GM21515 (cell line): ENCODE results near the gene RETREG1.

Experiments
- ATAC-seq: cut with Tn5 transposase; IDR thresholded peaks from one replicate; pipeline ENCODE4 v1.9.1; 2021; ENCODE audit not compliant: unreplicated experiment

RETREG1 gene

DNA sequence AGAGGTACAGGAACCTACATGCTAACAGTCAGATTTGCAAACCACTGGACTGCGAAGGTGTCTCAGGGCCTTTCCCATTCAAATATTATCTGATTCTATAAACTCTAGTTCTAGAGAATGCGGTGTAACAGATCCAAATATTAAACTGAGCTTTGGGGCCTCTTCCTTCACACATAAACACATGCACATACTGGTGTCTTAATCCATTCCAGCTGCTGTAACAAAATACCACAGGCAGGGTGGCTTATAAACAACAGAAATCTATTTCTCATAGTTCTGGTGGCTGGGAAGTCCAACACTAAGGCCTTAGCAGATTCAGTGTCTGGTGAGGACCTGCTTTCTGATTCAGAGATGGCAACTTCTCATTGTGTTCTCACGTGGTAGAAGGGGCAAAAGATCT is 30.2 kb downstream of the RETREG1 start:
- ATAC-seq = no peak

DNA sequence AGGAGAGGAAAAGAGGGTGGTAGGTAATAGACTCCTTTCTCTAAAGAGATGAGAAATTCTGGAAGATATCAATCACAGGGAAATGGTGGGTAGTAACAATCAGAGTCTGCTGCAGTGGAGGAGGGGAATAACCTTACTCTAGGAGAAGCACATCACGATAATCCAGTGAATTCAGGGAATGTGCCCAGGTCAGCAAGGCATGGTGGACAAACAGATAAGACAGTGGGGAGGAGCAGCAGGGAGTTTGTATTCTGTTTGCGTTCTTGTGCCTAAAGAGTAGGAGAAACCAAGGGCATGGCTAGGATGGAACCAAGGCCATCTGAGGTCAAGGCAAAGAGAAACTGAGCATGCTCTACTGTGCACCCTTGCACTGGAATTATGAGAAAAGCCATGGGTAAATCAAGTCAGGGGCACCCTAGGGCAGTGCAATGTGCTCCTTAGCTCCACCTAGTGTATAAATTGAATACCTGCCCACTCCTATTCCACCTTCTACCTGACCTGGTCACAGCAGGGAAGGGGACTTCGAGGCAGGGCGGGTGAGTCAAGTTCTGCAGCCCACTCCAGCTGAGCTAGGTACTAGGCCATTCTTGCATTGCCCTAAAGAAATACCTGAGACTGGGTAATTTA is 31.6 kb downstream of the RETREG1 start:
- no peak for ATAC-seq

DNA sequence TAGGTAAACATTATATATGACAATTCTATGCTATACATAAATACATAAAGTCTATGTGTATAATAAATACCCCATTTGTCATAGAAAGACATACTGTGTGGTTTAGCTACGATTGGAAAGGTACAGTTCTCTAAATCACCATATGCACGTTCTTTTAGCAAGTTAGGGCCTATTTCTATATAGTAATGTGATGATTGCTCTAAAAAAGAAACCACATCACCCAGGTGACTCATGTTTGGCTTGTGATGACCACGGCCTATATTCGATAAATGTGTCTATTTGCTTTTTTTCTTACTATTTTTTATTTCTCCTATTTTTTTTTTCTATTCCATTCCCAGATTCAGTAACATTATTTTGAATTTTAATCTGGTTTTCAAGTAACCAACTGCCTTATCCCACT is 34.7 kb downstream of the RETREG1 start:
- ATAC-seq = no peak

DNA sequence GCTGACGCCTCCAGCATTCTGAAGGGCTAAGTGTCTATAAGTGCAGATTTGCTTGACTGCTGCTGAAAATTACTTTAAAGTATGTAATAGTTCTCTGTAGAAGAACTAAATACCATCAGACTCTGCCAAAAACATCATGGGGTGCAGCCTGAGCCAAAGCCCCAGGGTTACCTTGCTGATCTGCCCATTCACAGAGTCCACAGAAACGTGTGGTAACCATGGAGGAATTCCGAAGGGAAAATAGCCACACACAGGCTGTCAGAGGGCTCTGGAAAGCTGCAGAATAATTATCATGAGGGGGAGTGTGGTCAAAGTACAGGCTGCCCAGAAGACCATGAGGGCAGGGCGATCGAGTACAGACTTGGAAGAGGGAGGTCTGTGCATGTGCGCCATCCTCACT is 36.4 kb downstream of the RETREG1 start:
- no peak for ATAC-seq

DNA sequence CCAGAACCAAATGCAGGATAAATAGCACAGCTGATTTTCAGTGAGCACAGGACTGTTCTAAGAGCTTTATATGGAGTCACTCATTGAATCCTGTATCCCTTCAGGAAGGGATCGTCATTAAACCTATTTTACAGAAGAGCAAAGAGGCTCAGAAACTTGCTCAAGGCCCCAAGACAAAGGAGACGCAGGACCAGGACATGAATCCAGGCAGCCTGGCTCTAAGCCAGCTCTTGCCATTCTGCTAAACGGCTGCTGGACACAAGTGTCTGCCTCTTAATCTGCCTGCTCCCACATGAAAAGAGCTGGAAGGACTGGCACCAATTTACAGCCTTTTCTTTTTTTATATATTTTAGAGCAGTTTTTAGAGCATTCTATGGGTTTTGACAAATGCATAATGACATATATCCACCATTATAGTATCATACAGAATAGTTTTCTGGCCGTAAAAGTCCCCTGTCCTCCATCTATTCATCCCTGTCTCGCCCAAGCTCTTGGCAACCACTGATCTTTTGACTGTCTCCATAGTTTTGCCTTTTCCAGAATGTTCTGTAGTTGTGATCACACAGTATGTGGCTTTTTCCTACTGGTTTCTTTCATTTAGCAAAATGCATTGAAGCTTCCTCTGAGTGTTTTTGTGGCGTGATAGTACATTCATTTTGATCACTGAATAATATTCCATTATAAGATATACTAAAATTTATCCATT is 37.5 kb downstream of the RETREG1 start:
- ATAC-seq = no peak

DNA sequence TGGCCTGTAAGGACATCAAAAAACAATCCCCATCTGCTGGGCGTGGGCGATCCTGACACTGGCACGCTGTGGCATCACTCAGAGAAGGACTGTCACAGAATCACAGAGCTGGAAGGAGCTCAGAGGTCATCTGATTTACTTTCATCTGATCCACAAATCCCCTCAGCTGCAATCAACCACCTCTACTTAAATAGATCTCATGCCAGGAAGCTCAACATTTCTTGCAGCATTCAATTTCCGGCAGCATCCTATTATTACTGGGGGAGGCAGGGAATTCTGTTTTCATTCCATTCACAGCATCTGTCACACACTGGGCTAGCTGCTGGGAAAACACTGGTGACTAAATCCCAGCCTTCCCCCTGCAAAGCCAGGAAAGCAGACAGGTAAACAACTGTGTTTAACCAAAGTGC is 38.3 kb downstream of the RETREG1 start:
- no peak for ATAC-seq

DNA sequence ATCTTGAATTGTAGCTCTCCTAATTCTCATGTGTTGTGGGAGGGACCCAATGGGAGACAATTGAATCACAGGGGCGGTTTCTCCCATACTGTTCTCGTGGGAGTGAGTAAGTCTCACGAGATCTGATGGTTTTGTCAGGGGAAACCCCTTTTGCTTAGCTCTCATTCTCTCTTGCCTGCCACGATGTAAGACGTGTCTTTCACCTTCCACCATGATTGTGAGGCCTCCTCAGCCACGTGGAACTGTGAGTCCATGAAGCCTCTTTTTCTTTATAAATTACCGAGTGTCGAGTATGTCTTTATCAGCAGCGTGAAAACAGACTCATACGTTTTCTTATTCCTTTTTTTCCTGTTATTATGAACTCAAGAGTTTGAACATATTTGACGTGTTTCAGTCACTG is 39.1 kb downstream of the RETREG1 start:
- no peak for ATAC-seq

DNA sequence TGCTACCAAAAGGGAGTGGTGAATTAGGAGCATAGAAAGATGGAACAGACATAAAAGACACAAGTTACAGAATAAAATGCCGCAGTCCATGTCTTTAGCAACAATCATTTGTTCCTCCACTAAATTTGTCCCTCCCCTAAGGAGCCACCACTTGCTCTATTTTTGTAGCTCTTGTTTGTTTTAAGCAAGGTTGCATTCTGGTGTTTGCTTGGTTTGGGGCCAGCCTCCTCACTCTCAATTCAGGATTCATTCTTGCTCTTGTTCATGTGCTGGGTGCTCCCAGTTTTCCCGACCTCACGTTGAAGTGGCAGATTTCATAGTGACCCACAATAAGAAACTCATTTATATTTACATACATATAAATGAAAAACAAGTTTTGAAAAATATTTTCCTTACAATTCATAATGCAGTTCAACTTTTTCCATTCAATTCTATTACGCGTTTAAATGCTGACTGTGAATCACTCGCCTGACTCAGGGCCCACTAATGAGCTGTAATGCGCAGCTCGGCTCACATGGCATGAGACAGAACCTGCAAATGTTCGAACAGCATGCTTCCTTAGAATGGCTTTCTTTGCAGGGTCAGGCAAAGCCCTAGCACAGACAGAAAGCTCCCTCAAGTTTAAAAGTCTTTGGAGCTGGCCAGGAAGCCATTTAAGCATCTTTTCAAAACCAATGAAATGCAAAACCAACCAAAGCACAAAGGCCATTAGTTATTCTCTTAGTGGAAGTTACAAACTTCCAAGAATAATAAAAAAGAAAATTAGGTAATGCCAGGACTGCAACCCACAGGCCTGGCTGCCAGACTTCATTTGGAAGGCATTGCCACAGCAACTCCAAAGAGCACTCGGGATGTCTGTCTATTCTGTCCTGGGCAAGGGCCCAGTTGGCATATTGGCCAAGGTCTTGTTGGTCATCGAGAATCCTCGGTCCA is 41.7 kb downstream of the RETREG1 start:
- ATAC-seq = no peak

DNA sequence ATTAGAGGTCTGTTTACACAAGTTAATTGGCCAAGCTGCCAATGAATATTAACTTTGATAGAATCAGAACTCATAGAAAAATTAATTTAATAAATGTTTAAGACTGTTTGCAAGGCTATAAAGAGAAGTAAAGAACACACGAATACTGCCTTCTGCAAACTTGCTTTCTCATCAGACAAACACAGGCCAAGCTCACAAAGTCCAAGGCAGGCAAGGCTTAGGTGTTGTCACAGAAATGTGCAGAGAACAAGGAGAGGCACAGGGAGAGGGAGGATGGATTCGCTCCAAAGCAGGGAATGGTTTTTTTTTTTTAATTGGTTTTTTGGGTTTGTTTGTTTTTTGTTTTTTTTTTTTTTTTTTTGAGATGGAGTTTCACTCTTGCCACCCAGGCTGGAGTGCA is 43.4 kb downstream of the RETREG1 start:
- no peak for ATAC-seq

DNA sequence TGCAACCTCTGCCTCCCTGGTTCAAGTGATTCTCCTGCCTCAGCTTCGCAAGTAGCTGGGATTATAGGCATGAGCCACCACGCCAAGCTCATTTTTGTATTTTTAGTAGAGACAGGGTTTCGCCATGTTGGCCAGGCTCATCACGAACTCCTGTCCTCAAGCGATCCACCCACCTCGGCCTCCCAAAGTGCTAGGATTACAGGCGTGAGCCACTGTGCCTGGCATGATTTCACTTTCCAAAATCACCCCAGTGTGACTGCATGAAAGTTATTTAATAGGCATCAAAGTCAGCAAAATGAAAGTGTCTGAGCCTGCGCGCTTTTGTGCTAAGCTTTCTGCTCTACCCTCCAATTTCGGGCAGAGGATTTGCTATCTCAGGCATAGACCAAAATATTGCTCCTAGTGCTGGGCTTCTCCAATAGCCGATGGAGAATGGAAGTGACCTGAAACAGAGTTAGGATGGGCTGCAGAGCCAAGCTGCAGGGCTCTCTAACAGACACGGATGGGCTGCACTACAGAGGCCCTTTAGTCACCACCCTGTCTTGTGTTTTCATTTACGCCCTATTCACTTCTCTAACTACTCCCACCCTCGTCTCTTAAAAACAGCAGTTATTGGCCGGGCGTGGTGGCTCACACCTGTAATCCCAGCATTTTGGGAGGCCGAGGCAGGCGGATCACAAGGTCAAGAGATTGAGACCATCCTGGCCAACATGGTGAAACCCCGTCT is 44.3 kb downstream of the RETREG1 start:
- ATAC-seq = no peak

DNA sequence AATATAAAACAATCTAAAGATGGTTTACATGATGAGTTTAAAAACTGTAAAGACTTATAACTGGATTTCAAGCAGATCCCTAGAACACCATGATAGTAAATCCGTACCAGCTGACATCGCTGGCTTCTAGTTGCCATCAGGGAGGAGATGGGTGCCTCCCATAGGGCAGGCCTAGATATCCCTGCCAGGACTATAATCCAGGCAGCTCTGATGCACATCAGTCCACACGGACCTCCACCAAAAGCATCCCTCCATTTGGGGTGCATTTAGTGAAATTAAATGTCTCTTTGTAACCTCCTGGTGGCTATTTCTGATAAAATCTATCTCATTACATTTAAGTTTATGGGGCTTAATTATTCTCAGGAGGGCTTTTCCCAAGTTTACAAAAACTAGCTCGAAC is 45.8 kb downstream of the RETREG1 start:
- no peak for ATAC-seq

DNA sequence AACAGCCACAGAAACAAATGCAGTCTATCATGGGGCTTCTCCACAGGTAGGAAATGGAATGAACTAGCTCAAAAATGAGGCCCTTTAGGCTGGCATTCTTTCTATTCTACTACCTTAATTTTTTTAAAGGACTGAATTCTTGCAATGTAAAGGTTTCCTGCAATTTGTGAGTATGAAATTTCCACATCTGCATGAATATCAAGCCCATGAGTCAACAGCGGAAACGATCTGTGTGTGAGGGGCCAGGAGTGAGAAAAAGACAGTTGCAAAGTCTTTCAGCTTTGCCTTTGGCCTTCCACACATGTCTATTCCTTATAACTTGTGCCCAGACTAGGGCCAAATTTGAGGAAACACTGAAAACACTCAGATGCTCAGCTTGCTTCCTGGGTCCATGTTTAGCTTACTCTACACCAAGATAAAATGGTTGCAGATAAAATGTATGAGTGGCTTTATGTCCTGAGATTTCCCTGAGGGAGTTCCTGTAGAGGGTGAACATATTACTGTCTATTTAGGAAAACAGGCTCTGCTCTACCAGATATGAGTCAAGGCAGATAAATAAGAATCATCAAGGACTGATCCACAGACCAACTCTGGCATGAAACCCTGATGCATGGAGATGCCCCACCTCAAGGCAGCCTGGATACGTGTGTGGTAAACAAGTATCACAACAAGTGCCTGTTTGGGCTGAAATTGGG is 46.5 kb downstream of the RETREG1 start:
- no peak for ATAC-seq

DNA sequence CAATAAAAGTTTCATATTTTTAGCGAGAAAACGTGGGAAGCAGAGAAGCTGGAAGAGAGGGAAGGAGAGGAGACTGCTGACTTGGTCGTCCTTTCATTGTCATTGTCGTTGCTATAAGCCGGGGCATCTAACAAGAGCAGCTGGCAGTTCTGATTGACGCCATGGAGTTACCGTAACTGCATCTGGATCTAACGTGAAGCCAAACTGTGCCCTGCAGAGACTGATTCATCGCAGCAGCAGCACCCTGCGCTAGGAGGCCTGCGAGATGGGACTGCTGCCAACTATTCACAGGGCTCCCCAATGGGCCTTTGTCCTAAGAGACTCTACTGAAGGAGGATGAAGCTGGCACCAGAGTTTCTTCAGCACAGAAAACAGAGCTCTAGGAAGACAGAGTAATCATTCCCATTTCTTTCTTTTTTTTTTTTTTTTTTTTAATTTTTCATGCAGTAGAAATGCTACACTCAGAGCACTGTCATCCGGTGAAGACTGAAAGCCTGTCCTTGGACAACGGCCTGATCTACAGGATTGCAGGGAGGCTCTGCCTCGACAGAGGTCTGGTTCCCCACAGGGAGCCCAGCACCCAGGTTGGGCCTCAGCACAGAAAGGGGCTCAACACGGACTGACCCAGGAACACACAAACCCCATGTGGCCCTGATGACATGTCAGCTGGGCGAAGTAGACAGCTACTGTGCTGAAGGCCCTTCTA is 47.8 kb downstream of the RETREG1 start:
- no peak for ATAC-seq

DNA sequence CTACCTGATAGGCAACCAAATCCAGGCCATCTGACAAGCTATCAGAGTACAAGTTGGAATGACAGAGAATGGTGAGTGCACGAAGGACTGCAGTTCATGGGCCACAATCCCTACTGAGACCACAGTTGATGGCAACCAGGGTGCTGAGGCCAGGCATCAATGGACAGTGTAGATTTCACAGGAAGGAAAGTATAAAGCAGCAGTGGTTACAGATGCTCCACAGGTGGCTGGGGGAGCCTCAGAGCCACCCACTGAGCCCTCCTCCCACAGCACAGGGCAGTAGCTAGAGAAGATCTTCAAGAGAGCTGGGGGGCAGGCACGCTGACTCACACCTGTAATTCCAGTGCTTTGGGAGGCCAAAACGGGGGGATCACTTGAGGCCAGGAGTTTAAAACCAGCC is 49.4 kb downstream of the RETREG1 start:
- ATAC-seq = no peak

DNA sequence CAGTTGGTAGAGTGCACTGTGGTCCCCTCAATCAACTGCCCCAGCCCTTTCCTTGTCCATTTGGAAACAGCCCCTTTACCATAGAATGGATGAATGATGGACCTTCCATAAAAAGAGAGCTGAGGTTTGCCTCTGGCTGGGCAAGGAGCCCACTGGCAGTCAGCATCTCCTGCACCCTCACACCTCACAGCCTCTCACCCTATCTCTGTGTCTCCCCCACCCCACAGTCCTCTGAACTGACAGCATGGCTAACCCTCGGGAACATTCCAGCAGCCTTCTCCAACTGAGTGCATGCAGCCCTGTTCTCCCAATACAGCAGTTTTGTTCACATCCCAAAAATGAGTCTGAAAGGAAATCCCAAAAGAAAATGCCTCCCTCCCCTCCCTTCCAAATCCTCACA is 51.7 kb downstream of the RETREG1 start:
- ATAC-seq = no peak

DNA sequence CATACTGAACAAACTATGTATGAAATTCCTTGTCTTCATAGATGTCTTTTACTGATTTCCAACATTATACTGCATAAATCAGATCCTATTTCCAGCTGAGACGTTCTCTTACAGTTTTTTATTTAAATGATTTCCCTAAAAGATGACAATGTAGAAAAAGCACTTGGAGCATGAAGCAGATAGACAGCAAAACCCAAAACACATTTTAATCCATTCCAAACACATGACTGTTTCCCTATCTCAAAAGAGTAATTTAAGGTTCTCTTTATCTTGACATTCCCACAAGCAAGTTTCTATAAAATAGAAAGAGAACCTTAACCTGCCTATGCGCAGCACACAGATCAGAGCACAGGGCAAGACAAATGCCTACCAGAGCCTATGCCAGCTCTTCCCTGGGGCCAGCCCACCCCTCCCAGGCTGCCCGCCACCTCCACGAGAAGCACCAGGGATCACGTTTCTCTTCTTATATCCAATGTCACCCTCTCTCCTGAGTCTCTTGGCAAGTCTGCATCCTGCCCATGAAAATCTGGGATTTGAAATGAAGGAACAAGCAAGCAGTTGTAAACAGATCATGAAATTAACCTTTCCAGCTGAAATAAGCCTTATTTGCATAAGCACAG is 52.4 kb downstream of the RETREG1 start:
- no peak for ATAC-seq

DNA sequence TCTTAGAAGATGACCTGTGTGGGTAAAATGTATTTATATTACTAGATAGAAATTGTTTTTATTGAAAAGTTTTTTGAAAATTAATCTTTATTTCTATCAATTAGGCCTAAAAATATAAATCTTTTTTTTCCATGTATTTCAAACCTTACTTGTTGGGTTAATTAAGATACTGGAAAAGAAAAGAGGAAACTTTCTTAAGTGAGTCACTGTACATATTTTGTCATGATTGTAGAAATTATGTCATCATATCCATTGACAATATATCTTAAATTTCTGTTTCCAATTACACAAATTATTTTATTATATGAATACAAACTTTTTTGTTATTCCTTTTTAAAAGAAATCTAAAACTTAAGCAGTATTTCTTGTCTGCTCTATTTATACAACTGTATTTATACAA is 53.1 kb downstream of the RETREG1 start:
- ATAC-seq = no peak

DNA sequence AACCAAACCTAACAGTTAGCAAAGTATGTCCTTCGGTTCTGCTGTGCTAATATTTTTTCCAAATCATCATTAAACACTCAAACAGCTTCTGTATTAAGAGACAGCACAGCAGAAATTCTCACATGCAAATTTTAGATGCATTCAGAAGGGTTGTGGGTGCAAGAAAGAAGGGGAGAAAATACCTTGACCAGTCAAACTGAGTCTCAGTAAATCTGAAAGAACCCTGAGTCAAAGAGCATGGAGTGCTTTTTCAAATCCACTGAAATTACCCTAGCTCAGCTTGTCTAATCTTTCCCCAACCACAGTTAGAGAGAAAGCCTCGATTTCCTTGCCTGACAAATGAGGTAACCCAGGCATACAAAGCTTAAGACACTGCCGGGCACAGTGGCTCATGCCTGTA is 55.1 kb downstream of the RETREG1 start:
- ATAC-seq = no peak

DNA sequence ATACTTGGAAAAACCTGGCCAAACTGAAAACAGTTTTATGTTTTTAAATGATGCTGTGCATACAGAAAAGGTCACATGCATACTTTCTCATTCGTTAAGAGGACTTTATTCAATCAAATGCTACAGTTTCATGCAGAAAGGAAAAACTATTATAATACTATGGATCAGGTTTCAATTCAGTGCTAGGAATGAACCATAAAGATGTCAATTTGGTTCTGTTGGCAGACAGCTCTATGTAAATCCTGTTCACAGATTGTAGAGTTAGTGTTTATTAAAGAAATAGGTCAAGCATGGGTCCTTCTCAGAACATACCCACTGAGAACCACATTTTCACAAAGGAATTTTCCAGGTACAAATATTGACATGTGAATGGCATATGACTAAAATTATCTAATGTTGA is 57.1 kb downstream of the RETREG1 start:
- ATAC-seq = no peak
